T-helper 17 cell (primary cell): ENCODE results near the gene IPO11. TPM values are rescaled to one million over a fixed set of nuclear protein-coding genes. Genes with fewer than 3 reads are reported as not detected.
"Not testable (repeated sequence)": the region's sequence is repeated elsewhere in the genome, so short reads cannot be mapped to it uniquely, and the experiment has no call there.

Source experiments
- ATAC-seq: fragments of 150-1000 bp; cut with Tn5 transposase; 2 replicates; pipeline ENCODE4 v1.10.0; 2021; ENCODE audit warnings: mild to moderate bottlenecking, moderate library complexity
- DNase-seq, 3 donors: peaks; one replicate each; pipeline versions ENCODE4 v3.0.0 to v3.0.0-alpha.2; 2020 to 2021
- H3K9me3 ChIP-seq: one replicate; pipeline ENCODE4 v1.7.0; 2013; ENCODE audit warnings: low read length, mild to moderate bottlenecking; ENCODE audit not compliant: control insufficient read depth, poor library complexity, severe bottlenecking
- H3K27ac Mint-ChIP-seq: one replicate; pipeline ENCODE4 v1.8.0; 2022; ENCODE audit warnings: mild to moderate bottlenecking, moderate library complexity, mixed read lengths
- H3K27me3 Mint-ChIP-seq: one replicate; pipeline ENCODE4 v1.8.0; 2022; ENCODE audit warnings: mixed read lengths
- H3K36me3 Mint-ChIP-seq: one replicate; pipeline ENCODE4 v1.8.0; 2022; ENCODE audit warnings: low read depth, mixed read lengths
- H3K4me1 Mint-ChIP-seq: one replicate; pipeline ENCODE4 v1.8.0; 2022; ENCODE audit warnings: mild to moderate bottlenecking, mixed read lengths
- H3K4me3 Mint-ChIP-seq: one replicate; pipeline ENCODE4 v1.8.0; 2022; ENCODE audit warnings: mild to moderate bottlenecking, moderate library complexity, mixed read lengths
- total RNA-seq, 4 donors: library from RNA in 2 of 4; stranded (reverse) in 2 of 4; gene quantifications; one replicate each; pipeline ENCODE4 v1.2.3 and lab custom pipeline; 2022 to 2026

IPO11 gene
- total RNA-seq, 2 donors from 2014 or later: 17.9 to 18.3 TPM

DNA sequence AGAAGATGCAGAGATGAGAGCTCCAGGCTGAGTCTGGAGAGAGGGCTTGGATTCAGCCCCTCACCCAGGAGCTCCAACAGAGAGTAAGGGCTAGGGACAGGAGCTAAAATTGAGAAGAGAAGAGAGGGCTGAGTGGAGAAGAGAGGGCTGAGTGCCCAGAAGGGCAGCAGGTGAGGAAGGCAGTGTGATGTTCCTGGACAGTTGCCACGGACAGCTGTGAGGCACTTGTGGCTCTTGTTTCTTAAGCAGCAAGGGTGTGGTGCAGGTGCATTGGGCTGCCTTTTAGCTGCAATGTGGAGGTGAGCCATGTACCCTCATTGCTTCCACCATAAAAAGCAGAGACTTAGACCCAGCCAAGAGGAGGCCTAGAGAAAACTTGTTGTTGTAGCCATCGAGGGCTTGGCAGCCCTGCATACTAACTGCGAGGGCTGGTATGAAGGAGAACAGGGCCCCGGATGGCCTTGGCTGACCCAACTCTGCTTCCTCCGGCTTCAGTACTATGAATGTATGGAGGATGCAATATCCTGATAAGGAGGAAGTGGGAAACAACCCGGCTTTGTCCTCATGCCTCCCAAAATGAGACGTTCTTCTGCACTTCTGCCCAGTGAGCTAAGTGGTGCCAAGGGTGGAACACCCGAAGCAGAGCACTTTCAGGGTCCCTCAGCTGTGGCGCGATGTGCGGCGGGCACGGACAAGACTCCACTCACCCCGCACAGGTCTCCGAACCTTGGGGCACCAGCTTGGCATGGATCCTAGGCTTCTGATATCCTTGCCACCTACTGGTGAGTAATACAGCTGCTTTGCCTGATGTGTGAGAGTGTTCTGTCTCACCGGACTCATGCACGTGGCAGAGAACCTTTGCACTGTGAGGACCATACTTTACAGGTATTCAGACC, 231.2 kb downstream of the IPO11 start:
- H3K36me3 Mint-ChIP-seq: no peaks in the 10 kb centered on the region
- H3K9me3 ChIP-seq: no peaks in the 10 kb centered on the region
- H3K4me1 Mint-ChIP-seq: peaks cover 5% of the 10 kb centered on the region
- no peaks in the 10 kb centered on the region for H3K27me3 Mint-ChIP-seq
- no peak for ATAC-seq
- no peak overlapping the region for H3K27ac Mint-ChIP-seq
- no peak for DNase-seq
- H3K4me3 Mint-ChIP-seq: no peak overlapping the region

DNA sequence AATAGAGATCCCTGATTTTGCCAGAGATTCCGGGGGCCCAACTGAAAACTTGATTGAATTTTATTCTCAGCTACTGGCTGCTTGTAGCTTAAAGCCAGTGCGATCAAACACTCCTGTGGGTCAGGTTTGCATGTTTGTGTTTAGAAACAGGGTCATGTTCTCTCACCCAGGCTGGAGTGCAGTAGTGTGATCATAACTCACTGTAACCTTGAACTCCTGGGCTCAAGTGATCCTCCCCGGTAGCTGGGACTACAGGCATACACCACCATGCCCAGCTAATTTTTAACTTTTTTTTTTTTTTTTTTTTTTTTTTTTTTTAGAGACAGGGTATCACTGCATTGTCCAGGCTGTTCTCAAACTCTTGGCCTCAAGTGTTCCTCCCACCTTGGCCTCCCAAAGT, 232.7 kb downstream of the IPO11 start:
- H3K4me1 Mint-ChIP-seq: peaks cover 11% of the 10 kb centered on the region
- no peaks in the 10 kb centered on the region for H3K36me3 Mint-ChIP-seq
- no peak overlapping the region for H3K4me3 Mint-ChIP-seq
- DNase-seq (no peak), ATAC-seq (no peak)
- no peaks in the 10 kb centered on the region for H3K27me3 Mint-ChIP-seq
- H3K27ac Mint-ChIP-seq: no peak overlapping the region
- H3K9me3 ChIP-seq: no peaks in the 10 kb centered on the region

DNA sequence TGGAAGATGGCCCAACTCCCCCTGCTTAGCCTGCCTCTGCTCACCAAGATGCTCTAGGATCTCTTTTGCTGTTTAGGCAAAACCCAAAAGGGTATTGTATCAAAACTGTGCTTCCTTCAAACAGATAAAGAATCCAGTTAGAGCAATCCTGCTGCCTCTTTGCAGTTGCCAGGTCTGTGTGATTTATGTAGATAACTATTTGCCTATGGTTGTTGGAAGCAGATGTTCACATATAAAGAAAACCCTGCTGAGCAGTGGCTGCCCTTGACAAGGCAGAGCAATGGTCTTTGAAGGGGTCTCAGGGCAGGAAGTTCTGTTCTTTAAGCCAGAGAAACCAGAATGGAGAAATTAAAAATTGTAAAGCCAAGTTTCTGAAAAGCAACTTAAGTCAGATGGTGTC, 234.7 kb downstream of the IPO11 start:
- Mint-ChIP-seq H3K27me3 (no peaks in the 10 kb centered on the region), H3K4me3 (no peak overlapping the region), H3K4me1 (peaks cover 15% of the 10 kb centered on the region), H3K27ac (no peak overlapping the region), H3K36me3 (no peaks in the 10 kb centered on the region)
- H3K9me3 ChIP-seq: no peaks in the 10 kb centered on the region
- DNase-seq (no peak), ATAC-seq (no peak)

DNA sequence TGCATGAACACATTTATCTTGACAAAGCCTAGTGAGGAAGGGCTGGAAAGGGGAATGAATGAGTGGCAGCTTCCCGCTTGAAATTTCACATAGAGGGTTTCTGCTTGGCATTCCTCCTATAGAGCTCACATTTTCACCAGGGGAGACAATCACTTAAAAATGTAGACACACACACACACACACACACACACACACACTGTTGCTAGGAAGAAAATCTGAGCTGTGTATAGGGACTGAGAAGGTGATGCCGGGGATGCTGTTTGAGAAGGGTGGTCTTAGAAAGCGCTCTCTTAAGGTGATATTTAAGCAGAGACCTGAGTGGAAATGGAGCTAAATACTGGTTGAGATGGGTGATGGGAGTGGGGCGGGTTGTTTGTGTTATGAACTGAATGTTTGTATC, 236.5 kb downstream of the IPO11 start:
- Mint-ChIP-seq H3K4me1 (peaks cover 15% of the 10 kb centered on the region), H3K27me3 (no peaks in the 10 kb centered on the region), H3K27ac (no peak overlapping the region), H3K4me3 (no peak overlapping the region), H3K36me3 (peaks cover 4% of the 10 kb centered on the region)
- no peak for DNase-seq
- no peaks in the 10 kb centered on the region for H3K9me3 ChIP-seq
- ATAC-seq: no peak

DNA sequence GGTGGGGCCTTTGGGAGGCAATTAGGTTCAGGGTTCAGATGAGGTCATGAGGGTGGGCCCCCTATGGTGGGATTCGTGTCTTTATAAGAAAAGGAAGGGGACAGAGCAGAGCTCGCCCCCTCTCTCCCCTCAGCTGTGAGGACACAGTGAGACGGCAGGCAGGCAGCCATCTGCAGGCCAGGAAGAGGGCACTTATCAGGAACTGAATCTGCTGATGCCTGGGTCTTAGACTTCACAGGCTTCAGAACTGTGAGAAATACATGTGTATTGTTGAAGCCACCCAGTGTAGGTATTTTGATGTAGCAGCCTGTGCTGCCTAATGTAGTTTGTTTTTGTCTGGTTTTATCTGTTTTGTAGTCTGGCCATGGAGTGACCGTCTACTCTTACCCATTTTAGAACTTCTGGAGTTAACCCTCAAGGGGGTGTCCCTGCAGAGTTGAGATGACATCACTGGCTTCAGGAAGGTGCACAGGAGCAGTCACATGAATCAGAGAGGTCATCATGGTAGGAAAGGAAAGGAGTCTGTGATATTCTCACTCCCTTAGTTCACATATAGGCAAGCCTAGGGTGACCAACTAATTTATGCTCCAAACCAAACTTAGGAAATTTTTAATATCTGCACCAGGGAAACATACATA, 237.0 kb downstream of the IPO11 start:
- H3K27ac Mint-ChIP-seq: no peak overlapping the region
- DNase-seq (no peak), ATAC-seq (peak; percentile 27)
- H3K9me3 ChIP-seq: no peaks in the 10 kb centered on the region
- peaks cover 15% of the 10 kb centered on the region for H3K4me1 Mint-ChIP-seq
- no peaks in the 10 kb centered on the region for H3K27me3 Mint-ChIP-seq
- H3K4me3 Mint-ChIP-seq: no peak overlapping the region
- H3K36me3 Mint-ChIP-seq: peaks cover 4% of the 10 kb centered on the region

DNA sequence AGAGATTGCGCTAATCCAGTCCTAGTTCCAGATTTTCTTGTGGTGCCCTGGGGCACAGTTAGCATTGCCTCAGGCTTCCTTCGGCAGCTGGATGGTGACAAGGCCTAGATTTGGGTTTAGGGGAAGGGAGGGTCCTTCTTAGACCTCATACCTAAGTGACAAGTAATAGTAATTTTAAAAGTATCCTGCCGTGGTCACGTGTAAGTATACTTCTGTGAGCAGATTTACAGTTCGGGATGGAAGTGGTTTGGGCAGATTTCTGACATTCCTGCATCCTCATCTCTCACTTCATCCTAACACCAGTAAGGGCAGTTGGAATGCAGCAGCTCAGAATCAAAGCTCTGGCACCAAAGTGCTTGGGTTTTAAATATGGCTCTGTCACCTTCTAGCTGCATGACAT, 237.6 kb downstream of the IPO11 start:
- Mint-ChIP-seq H3K4me3 (no peak overlapping the region), H3K4me1 (peaks cover 15% of the 10 kb centered on the region), H3K27me3 (no peaks in the 10 kb centered on the region), H3K36me3 (peaks cover 4% of the 10 kb centered on the region), H3K27ac (no peak overlapping the region)
- DNase-seq: no peak
- H3K9me3 ChIP-seq: no peaks in the 10 kb centered on the region
- ATAC-seq: no peak

DNA sequence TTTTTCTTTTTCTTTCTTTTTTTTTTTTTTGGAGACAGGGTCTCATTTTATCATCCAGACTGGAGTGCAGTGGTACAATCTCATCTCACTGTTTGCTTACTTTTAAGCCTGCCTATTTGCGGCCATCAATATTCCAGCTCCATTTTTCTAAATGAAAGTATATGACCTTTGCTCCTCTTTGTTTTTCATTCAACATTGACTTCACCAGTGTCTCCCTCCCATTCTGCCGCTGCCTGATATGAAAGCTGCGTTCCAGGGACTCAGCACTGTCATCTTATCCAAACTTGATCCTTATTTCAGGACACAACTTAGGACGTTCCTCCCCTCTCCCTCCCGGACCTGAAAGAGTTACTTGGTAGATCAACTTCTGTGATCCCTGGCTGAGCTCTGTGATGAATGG, 239.7 kb downstream of the IPO11 start:
- no peaks in the 10 kb centered on the region for H3K27me3 Mint-ChIP-seq
- no peak overlapping the region for H3K27ac Mint-ChIP-seq
- no peak overlapping the region for H3K4me3 Mint-ChIP-seq
- peaks cover 4% of the 10 kb centered on the region for H3K36me3 Mint-ChIP-seq
- H3K9me3 ChIP-seq: no peaks in the 10 kb centered on the region
- DNase-seq (no peak), ATAC-seq (no peak)
- H3K4me1 Mint-ChIP-seq: peaks cover 15% of the 10 kb centered on the region

DNA sequence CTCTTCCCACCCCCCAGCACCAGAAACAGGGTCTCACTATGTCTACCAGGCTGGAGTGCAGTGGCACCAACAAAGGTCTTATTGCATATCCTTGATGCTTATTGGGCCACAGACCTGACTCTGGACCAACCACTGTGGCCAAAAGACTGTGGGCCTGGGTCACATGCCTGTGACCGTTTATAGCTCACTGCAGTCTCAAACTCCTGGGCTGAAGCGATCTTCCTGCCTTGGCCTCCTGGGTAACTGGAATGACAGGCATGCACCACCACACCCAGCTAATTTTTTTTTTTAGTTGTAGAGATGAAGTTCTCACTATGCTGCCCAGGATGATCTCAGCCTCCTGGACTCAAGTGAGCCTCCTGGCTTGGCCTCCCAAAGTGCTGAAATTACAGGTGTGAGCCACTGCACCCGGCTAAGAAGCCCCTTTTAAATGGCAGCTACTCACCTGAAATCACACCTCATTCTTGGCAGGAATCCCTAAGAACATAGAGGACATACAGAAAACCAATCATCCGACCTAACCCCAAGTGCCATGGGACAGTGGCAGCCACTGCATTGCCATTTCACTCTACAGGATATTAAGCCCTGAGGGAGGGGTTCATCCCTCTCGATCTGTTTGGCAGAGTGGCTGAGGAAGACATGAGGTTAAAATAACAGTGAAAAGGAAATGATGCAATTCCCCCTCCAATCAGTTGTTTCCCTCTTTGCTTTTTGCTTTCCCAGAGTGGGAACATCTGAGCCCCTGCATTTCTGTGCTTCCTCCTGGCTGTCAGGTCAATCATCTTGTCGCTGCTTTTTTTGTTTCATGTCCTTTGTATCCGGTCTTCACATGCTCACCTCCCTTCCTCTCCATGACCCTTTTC, 240.7 kb downstream of the IPO11 start:
- peaks cover 15% of the 10 kb centered on the region for H3K4me1 Mint-ChIP-seq
- ATAC-seq (no peak), DNase-seq (no peak)
- no peaks in the 10 kb centered on the region for H3K9me3 ChIP-seq
- no peaks in the 10 kb centered on the region for H3K27me3 Mint-ChIP-seq
- no peak overlapping the region for H3K4me3 Mint-ChIP-seq
- no peak overlapping the region for H3K27ac Mint-ChIP-seq
- peaks cover 4% of the 10 kb centered on the region for H3K36me3 Mint-ChIP-seq

DNA sequence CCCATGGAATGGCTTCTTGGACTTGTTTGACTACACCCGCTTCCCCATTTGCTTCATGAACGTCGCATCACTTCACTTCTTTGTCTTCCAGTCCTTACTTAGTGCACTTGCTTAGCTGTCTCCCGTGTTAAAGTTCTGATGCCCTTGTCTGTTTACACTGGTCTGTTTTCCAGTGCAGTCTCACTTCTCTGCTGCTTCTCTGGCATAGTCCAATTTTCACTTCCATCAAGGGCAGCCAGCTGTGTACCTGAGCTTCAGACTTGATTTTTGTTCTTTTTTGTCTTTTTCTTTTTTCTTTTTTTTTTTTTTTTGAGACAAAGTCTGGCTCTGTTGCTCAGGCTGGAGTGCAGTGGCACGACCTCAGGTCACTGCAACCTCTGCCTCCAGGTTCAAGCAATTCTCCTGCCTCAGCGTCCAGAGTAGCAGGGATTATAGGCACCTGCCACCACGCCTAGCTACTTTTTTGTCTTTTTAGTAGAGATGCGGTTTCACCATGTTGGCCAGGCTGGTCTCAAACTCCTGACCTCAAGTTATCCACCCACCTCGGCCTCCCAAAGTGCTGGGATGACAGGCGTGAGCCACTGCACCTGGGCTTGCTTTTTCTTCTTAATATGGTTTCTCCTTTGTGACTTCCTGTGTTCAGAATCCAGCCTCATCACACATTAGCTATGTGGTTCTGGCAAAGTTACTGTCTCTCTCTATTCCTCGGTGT, 241.5 kb downstream of the IPO11 start:
- ATAC-seq: no peak
- no peak for DNase-seq

DNA sequence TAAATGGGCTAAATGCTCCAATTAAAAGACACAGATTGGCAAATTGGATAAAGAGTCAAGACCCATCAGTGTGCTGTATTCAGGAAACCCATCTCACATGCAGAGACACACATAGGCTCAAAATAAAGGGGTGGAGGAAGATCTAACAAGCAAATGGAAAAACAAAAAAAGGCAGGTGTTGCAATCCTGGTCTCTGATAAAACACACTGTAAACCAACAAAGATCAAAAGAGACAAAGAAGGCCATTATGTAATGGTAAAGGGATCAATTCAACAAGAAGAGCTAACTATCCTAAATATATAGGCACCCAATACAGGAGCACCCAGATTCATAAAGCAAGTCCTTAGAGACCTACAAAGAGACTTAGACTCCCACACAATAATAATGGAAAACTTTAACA, 245.2 kb downstream of the IPO11 start:
- not testable (repeated sequence) for DNase-seq, H3K27ac Mint-ChIP-seq, H3K4me3 Mint-ChIP-seq, H3K27me3 Mint-ChIP-seq, H3K36me3 Mint-ChIP-seq, H3K9me3 ChIP-seq, H3K4me1 Mint-ChIP-seq, ATAC-seq

More for the DNA sequence above, 241.5 kb downstream of the IPO11 start:
- H3K4me3 Mint-ChIP-seq: no peak overlapping the region
- H3K27ac Mint-ChIP-seq: no peak overlapping the region
- no peaks in the 10 kb centered on the region for H3K27me3 Mint-ChIP-seq
- H3K36me3 Mint-ChIP-seq: peaks cover 4% of the 10 kb centered on the region
- H3K9me3 ChIP-seq: no peaks in the 10 kb centered on the region
- peaks cover 11% of the 10 kb centered on the region for H3K4me1 Mint-ChIP-seq

DNA sequence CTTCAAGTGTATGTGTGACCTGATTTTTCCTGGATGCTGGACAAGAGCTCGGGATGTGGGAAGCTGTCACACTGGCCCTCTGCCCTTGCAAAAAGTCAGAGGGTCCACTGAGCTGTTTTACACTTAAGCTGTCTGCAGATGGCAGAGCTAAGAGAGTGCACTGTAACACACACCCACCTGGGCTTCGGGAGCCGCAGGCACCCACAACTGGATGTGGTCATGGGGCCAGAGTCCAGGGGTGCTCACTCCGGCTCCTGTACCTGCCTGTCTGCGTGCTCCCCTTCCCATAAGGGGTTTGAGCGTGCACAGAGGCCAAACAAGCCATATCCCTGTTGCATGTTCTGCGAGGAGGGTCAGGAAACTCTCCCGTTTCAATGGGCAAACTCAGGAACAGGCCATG, 248.6 kb downstream of the IPO11 start:
- Mint-ChIP-seq H3K4me3 (no peak overlapping the region), H3K36me3 (no peaks in the 10 kb centered on the region), H3K4me1 (no peaks in the 10 kb centered on the region), H3K27me3 (no peaks in the 10 kb centered on the region), H3K27ac (no peak overlapping the region)
- ATAC-seq: no peak
- no peaks in the 10 kb centered on the region for H3K9me3 ChIP-seq
- DNase-seq: no peak

DNA sequence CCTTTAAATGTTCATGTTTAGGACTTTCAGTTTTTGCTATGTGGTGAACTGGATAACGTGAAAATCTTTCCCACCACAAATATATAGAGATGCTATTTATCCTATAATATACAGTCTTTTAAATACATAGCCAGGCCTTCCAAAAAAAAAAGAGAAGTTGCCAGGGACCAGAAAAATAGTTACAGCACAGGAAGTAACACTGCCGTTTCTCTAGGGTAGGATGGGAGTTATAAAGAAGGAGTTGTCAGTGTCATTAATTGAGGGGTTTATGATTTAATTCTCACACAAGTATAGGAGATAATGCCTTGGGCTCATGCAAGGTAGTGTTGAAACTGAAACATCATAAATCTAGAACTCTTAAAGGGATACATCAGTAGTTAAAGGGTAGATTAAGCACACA, 250.0 kb downstream of the IPO11 start:
- no peaks in the 10 kb centered on the region for H3K4me1 Mint-ChIP-seq
- no peak for ATAC-seq
- no peaks in the 10 kb centered on the region for H3K9me3 ChIP-seq
- DNase-seq: no peak
- H3K27ac Mint-ChIP-seq: no peak overlapping the region
- H3K27me3 Mint-ChIP-seq: no peaks in the 10 kb centered on the region
- H3K36me3 Mint-ChIP-seq: no peaks in the 10 kb centered on the region
- H3K4me3 Mint-ChIP-seq: no peak overlapping the region

DNA sequence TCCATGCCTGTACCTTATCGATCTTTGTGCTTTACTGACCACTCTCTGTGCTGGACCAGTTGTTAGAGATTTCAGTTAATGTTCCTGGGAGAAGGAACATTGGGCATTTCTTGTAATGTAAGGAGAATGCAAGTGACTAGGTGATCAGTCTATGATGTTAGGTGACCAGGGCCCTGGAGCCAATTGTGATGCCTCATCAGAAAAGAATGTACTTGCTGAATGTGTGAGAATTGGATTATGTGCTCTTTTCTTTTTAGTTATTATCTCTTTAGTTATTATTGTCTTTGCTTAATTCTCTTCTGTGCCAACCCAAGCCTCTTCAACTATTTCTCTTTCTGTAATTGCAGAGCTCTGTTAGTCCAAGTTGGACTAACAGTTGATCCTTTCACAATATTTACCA, 258.9 kb downstream of the IPO11 start:
- no peaks in the 10 kb centered on the region for H3K4me1 Mint-ChIP-seq
- H3K9me3 ChIP-seq: no peaks in the 10 kb centered on the region
- H3K27ac Mint-ChIP-seq: no peak overlapping the region
- no peaks in the 10 kb centered on the region for H3K27me3 Mint-ChIP-seq
- no peaks in the 10 kb centered on the region for H3K36me3 Mint-ChIP-seq
- no peak overlapping the region for H3K4me3 Mint-ChIP-seq
- ATAC-seq: no peak
- DNase-seq: no peak
